Stimulated activated CD4-positive, alpha-beta T cell treated with anti-CD3 and anti-CD28 coated beads, TNF-alpha, amount 100 ng/mL, for 24 hours (primary cell): ENCODE data around the gene SLC35G1.

Source experiments
- DNase-seq, 3 experiments: peaks; one replicate each; pipeline ENCODE4 v3.0.0-alpha.2; 2020; ENCODE audit warnings: low read depth in 3 of 3

SLC35G1 gene, protein sequence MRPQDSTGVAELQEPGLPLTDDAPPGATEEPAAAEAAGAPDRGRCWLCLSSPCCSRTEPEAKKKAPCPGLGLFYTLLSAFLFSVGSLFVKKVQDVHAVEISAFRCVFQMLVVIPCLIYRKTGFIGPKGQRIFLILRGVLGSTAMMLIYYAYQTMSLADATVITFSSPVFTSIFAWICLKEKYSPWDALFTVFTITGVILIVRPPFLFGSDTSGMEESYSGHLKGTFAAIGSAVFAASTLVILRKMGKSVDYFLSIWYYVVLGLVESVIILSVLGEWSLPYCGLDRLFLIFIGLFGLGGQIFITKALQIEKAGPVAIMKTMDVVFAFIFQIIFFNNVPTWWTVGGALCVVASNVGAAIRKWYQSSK

DNA sequence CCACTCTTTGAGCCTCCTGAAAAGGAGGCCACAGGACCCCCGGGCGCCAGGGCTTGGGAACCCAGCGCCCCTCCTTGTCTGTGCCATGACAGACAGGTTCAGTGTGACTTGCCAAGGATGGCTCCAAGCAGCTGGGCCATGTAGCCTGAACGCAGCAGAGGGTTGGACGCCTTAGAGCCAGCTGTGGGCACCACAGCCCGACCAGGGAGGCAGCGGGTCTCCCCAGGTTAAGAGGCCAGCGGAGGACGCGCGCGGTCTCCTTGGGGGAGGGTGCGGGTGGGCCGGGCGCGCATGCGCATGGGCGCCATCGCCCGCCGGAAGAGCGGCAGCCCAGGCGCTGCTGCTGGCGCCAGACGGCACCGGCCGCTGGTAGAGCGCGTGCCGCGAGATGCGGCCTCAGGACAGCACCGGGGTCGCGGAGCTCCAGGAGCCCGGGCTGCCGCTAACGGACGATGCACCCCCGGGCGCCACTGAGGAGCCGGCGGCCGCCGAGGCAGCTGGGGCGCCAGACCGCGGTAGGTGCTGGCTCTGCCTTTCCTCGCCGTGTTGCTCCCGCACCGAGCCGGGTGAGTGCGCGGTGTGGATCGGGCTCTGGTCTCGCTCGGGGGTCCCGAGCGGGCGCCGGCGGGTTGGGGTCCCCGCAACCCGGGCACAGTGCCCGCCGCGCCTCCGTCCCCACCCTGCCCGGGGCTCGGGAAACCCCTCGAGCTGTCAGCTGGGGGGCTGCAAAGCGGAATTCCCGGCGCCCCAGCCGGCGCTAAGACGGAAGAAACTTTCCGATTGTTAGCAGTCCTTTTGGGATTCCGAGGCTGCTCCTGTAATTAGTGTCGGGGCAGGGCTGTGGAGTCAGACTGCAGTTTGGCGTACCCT is at the start of gene SLC35G1:
TSS of gene SLC35G1 (plus strand) at position 333 of the 870 bp plus-strand sequence. CDS start at position 389, 56 bp downstream.
- DNase-seq = peak; percentile 31 to 69 (median 59)

DNA sequence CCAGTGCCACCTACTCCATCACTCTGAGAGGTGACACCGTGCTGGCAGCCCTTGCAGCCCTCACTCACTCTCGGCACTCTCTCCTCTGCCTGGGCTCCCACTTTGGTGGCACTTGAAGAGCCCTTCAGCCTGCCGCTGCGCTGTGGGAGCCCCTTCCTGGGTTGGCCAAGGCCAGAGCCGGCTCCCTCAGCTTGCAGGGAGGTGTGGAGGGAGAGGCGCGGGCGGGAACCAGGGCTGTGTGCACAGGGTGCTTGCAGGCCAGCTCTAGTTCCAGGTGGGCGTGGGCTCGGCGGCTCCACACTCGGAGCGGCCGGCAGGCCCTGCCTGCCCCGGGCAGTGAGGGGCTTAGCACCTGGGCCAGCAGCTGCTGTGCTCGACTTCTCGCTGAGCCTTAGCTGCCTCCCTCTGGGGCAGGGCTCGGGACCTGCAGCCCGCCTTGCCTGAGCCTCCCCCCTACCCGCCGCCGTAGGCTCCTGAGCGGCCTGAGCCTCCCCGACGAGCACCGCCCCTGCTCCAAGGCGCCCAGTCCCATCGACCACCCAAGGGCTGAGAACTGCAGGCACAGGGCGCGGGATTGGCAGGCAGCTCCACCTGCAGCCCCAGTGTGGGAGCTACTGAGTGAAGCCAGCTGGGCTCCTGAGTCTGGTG is 48.7 kb upstream of the SLC35G1 start:
- no peak for DNase-seq

DNA sequence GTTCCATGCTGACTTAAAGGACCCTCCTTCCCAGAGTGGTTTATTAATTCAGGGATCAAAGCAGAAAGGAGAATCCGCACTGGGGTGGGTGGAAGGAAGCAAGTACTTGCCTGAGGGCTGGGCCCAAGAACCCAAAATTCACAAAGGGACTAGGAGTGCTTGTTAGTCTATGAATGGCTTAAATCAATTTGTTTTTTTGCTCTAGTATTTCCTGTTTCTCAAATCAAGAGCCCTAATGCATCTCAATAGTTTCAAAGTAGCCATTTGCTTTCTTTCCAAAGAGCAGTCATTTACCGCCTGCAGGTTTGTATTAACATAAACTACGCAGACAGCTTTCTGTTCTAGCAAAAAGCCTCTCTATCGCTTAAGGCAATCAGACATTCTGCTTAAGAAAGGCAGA is 44.2 kb upstream of the SLC35G1 start:
- DNase-seq = no peak

DNA sequence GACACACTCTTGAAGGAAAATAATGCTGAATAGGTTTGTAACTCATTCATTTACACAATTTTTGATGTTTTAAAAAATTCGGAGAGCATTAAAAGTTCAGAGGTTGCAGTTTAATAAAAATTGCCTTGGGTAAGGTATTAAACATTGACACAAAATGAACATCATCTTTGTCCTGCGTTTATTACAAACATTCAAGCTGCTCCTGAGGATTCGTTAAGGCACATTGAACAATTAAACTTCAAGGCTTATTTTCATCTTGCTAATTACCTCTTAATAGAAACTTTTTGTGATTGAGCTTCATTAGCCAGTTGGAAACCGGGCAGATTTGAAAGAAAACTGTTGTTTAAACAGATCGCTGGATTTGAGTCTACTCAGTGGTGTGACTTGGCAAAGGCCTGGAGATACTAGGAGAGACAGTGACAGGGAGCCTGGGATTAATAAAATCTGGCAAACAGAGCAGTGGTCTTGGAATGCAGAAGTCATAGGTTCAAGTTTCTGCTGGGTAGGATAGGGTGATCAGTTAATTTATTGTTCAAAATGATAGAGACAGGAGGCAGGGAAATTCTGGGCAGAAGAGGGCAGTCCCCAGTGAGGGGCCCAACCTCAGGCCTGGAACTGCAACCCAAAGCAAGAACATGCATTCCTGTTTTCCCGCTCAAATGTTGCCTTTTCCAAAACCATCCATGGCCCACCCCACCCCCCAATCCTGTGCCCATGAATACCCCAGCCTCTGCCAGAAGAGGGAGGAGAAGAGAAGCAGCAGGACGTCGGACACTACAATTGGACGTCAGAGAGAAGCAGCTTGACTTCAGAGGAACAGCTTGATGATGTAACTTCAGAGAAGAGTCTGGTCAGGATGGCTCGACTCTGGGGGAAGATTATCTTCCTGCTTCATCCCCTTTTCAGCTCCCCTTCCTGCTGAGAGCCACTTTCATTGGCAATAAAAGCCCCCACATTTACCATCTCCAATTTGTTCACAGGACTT is 43.5 kb upstream of the SLC35G1 start:
- DNase-seq = no peak

DNA sequence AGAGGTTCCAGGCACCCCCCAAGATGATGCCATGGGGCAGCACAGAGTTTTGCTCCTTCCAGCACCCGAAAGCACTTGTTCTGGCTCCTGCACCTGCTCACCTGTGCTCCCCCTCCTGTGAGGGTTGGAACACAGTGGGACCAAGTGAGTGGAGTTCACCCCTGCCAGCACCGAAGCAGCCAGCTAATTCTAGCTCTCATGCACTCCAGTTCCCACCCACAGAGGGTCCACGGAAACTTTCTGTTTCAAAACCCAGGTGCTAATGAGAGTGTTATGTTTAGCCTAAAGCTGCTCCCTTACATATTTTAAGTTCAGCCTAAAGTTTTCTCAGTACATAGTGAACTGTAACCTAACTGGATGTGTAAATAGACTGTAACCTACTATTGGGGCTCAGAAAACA is 42.6 kb upstream of the SLC35G1 start:
- no peak for DNase-seq

DNA sequence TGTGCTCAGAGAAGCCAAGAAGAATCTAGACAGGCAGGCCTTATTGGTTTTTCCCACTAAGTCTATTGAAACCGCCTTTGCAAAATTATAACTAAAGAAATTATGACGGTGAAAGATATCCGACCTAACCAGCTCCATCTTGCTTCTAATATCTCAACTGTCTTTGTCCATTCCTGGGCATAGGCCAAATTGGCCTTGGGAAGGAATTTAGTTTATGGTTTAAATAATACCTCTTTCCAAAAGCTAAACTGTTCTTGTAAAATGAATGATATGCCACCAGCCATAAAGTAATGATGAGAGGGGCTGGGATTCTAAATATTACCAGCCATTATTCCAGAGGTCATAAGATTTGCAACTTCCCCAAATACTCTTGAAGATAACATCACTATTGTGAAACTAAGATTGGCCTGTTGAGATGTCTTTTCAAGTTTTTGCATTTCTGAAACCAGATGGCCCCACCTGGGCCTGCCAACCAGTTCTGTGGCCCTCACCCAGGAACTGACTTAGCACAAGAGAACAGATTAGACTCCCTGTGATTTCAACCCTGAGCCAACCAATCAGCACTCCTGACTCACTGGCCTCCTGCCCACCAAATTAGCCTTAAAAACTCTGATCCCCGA is 41.2 kb upstream of the SLC35G1 start:
- no peak for DNase-seq

DNA sequence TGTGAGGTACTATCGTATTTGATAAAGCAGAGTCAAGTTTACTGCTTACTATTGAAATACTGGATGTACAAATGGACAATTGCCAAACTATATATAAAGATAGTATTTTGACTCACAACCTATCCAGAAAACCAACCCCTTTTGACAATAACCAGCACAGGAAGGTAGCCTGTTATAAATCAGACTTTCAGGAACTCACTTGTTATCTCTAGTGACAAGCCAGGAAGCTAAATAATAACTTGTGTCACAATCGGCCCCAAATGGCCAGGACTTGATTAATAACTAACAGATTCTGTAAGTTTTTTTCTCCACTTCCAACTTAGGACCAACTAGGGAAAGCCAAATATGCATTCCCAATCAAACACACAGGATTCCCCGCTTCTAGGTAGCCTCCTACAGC is 38.8 kb upstream of the SLC35G1 start:
- DNase-seq = no peak

DNA sequence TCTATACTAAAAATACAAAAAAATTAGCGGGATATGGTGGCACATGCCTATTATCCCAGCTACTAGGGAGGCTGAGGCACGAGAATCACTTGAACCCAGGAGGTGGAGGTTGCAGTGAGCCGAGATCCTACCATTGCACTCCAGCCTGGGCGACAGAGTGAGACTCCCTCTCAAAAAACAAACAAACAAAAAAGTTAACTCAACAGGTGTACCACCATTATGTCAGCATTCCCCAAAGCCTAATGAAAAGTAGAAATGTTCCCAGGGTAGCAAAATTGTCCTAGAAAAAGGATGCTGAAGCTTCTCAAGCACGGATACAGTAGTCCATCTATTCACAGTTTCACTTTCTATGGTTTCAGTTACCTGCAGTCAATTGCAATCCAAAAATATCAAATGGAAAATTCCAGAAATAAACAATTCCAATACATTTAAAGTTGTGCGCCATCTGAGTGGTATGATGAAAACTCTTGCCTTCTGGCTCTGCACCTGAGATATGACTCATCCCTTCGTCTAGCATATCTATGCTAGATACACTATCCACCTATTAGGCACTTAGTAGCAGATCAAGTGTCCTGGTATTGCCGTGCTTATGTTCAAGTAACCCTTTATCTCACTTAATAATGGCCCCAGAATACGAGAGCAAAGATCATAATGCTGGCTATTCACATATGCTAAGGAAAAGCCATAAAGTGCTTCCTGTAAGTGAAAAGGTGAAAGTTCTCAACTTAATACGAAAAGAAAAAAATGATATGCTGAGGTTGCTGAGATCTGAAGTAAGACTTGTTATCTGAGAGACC is 37.2 kb upstream of the SLC35G1 start:
- no peak for DNase-seq

DNA sequence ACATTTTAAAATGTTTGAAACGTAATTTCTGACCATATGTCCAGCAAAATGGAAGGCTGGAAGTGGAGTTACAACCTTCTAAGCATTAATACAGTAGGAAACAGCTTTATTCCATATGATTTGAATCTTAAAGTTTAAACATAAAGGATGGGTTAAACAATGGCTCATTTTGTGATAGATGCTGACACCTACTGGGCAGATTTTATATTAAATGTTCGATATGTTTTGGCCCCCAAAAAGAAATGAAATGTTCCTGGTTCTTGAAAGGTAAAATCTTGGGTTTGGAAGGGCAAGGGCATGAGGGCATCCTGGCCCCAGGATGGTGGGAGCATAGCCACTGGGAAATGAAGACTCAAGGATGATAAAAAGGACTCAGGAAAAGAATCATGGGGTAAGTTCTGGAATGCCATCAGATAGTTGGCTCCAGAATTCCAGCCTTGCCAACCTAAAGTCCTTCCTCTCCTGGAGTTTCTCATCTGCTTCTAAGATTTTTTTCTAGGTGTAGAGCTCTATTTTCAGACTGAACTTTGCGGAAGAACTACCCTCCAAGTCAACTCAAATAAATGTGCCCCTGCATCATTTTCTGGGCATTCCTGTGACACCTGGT is 34.6 kb upstream of the SLC35G1 start:
- no peak for DNase-seq

DNA sequence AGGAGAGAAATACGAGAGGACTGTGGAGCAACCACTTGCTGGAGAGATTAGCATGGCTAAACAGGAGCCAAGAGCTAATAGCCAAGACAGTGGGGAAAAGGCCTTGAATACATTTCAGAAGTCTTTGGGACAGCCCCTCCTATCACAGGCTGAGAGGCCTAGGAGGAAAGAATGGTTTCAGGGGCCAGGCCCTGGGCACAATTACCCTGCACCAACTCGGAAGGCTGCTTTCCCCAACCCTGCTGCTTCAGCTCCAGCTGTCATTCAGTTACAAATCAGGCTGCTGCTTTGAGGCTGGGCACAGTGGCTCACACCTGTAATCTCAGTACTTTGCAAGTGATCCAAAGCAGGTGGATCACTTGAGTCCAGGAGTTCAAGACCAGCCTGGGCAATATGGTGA is 32.0 kb upstream of the SLC35G1 start:
- no peak for DNase-seq

DNA sequence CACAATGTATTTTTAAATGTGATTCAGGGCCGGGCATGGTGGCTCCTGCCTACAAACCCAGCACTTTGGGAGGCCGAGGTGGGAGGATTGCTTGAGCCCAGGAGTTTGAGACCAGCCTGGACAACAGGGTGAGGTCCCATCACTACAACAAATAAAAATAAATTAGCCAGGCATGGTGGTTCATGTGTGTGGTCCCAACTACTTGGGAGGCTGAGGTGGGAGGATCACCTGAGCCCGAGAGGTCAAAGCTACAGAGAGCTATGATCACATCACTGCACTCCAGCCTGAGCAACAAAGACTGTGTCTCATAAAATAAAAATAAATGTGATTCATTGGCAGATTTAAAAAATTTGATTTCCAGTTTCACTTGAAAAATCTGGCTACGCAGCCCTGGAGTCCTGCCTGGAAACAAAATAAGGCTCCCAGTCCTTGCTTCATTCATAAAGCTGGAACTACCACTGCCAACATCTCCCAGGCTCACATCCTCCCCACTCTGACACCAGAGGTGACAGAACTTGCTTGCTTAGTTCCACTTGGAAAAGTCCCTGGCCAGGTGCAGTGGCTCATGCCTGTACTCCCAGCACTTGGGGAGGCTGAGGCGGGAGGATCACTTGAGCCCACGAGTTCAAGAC is 27.9 kb upstream of the SLC35G1 start:
- no peak for DNase-seq

DNA sequence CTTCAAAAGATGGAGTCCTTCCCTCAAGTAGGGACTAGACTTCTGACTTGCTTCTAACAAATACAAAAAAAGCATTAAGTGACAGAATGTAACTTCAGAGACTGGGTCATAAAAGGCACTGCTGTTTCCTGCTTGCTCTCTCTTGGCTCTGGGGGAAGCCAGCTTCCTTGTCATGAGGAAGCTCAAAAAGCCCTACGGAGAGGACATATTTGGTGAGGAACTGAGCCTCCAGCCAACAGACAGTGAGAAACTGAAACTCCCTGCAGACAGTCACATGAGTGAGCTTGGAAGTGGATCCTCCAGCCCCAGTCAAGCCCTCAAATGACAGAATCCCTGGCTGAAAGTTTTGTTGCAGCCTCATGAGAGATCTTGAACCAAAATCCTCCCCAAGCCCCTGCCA is 26.3 kb upstream of the SLC35G1 start:
- DNase-seq = no peak

DNA sequence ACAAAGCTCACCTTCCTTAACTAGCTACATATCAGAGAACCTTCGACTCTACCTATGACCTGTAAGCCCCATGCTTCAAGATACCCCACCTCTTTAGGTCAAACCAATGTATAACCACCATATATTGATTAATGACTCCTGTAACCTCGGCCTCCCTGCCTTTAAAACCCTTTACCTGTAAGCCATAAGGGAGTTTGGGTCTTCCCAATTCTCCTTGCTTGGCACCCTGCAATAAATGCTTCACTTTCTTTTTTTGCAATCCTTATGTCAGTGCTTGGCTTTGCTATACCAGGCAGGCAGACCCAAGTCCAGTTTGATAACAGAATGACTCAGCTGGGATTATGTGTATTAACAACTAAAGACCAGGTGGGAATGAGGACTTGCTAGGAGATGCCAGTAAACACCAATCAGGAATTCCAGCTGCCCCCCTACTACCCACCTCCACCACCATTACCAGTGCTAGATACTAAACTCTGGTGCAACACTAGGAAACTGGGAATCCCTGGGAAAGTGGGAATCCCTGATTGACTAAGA is 22.0 kb upstream of the SLC35G1 start:
- DNase-seq = no peak

DNA sequence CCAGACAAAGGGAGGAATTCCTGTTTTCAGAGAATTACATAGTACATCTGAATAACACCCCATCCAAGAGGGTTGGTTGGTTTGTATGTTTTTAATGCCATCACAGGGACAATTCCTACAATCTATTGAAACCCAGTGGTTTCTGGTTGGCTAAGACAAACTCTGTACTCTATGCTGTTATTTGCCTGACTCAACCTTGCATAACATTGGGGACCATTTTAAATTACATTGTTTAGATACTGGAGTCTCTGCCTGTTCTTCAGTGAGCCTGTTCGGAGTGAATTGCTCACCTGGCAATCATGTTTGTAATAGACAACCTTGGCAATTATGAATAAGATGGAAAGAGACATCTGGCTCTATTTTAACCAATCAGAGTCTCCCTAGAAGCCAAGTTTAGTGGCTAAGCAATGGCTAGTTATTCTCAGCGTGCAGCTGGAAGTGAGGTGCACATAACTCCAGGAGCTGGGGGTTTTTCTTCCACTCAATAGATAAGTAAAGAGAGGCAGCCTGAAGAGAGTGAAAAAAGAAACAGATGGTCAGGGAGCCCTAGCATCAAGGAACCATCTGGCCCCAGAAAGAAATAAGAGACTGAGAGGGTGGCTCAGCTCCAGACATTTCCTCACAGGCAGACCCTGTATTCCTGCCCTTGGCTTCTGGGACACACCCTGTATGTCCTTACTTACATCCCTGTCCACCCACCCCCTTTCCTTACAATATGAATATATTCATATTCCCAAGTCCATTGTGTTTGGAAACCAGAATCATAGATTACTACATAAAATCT is 21.2 kb upstream of the SLC35G1 start:
- no peak for DNase-seq

DNA sequence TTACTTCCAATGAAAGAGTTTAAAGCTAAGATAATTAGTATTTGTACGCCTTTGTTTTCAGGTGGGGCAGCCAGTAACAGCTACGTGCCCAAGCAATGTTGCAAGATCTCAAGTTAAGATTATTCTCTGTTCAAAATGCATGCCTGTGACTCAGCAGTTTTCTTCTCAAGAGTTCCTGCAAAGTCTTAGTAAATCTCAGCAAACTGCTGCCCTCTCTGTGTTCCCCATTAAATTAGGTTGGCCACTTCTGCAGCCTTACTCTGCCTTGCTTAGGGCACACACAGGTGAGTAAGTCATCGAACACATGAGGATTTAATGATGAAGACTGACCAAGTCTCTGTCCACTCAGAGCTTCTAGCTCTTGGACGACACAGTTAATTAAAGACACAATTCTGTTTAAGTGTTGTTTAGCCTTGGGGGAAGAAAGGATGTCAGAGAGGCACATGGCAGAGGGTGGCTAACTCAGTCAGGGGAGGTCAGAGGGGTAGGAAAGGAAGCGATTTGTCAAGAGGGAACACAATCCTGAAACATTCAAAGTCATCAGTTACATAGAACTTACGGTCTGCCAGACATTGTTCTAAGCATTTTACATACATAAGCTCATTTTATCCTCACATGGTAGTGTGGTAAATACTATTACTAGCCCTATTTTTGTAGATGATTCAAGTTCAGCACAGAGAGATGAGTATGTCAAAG is 20.2 kb upstream of the SLC35G1 start:
- DNase-seq = no peak

DNA sequence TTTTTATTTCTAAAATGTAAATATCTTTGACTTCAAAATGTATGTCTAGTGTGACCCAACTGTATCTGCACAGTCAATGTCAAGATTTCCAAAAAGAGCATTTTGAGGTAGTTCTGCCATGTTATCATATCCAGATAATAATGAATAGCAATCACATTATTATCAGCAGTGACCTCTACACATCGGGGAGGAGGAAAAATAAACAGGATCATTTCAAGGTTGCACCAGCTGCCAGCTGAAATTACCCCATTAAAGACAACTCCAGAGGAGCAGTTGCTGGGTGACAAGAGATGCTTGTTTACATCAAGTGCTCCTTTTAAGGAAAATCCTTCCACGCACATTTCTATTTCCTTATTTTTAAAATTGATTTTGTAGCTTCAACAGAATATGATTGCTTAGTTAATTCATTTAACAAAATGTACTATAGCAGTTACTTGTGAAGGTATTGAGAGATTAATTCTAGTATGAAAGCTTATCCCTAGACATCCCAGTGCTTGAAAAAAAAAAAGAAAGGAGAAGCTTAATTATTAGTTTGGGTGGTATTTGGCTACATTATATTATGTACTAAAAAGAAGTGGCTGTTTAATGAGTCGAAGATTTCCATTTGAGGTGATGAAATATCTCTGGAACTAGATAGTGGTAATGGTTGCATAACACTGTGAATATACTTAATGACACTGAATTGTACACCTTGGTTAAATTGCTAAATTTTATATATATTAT is 19.3 kb upstream of the SLC35G1 start:
- DNase-seq = no peak

DNA sequence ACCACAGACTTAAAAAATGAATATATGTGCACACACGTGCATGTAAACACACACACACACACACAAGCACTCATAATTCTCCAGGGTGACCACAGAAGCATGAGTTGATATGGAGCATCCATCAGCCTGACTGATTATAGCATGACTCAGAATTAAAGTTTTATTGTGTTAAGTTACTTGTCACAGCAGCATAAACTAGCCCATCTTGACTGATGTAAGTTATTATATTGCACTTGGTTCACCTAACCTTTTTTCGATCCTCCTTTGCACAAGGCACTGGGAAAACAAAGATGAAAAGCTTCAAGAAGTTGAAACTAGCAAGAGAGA is 18.8 kb upstream of the SLC35G1 start:
- no peak for DNase-seq
